Muscle of back (tissue), 13 donors: ENCODE measurements around the gene CLCNKA. TPM values are rescaled to one million over a fixed set of nuclear protein-coding genes. Genes with fewer than 3 reads are reported as not detected.
"Not testable (repeated sequence)": the region's sequence is repeated elsewhere in the genome, so short reads cannot be mapped to it uniquely, and the experiment has no call there.

ENCODE experiments used
- DNase-seq, 3 donors: peaks; one replicate each; pipeline versions ENCODE4 v3.0.0 to v3.0.0-alpha.2; 2013
- long read RNA-seq, 9 donors: transcript quantifications; one replicate each; lab custom pipeline, GENCODE V29; 2026
- polyA plus RNA-seq, 10 donors: library from polyadenylated mRNA; unstranded; fragments of 120-200 nt; gene quantifications; one replicate each; pipeline ENCODE4 v1.2.1, GENCODE V29; 2013; ENCODE audit not compliant: insufficient read length in 10 of 10

The CLCNKA gene
- 1 to 10 TPM in 3 of 10 donors, under 1 TPM in 7; 0.27 to 1.2 (median 0.59) TPM for polyA plus RNA-seq
- long read RNA-seq, donor 1, result 0 reads
- long read RNA-seq, donor 2, result 0 reads
- long read RNA-seq, donor 3, result 0 reads
- long read RNA-seq, donor 4, result 0 reads
- long read RNA-seq, donor 5, result 0 reads
- long read RNA-seq, donor 6, result 0 reads
- long read RNA-seq, donor 7, result 0 reads
- long read RNA-seq, donor 8, result 0 reads
- long read RNA-seq, donor 9, result 0 reads

DNA sequence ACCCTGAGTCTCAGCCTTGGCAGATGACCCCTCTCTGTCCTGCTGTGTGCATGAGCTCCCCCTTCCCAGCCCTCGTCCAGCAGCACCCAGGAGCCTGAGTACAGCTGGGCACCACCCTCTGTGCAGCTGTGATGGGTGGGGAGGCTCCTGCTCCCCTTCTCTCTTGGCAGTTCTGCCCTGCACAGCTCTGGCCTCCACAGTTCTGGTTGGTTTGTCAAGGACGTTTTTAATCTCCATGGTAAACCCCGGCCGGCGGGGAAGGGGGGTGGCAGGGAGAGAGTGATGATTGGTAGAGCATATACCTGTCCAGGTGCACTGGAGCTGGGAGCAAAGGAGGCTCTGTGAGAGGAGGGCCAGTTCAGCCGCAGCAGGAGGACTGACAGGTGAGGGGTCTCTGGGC, at the start of gene CLCNKA:
Gene CLCNKA, plus strand, starts transcription at position 356 of the 400 bp plus-strand sequence. CDS start 584 bp downstream, outside the sequence.
- DNase-seq, result no peak

GRCh38 chr1:15972409-15972808, 49.4 kb upstream of the CLCNKA start:
- DNase-seq, result no peak

DNA sequence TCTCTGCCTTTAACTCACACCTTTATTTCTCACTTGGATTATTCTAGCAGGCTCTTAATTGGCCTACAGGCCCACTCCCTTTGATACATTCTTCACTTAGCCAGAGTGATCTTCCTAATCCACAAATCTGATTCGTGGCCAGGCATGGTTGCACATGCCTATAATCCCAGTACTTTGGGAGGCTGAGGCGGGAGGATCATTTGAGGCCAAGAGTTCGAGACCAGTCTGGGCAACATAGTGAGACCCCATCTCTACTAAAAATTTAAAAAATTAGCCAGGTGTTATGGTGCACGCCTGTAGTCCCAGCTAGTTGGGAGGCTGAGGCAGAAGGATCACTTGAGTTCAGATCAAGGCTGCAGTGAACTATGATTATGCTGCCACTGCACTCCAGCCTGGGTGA, 48.1 kb upstream of the CLCNKA start:
- DNase-seq, result no peak

- no peak for DNase-seq
These were observed 47.0 kb upstream of the CLCNKA start for GRCh38 chr1:15974855-15975254.

DNA sequence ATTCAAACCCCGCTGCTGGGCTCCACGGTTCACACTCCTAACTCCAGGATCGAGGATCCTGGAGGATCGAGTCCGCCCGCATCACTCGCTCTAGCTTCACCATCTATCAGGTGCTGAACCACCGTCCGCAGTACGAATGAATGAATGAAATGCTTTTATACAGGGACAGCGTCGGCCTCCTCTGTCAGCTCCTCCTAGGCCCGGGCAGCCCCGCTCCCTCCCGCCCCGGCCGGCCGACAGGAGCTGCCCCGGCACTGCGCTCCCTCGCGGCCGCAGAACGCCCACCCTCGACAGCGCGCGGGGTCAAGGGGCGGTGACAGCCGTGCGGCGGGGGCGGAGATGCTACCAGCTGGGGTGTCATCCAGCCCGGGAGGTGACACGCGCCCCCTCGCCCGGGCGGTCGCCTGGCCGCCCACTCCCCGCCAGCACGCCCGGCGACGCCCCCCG, 46.5 kb upstream of the CLCNKA start:
- peak in 2 of 3 donors; percentile 61 to 81 for DNase-seq

- peak; percentile 91 to 97 (median 96) for DNase-seq
These were observed 45.8 kb upstream of the CLCNKA start, which contains the start of gene ZBTB17 for GRCh38 chr1:15975805-15976680. Gene ZBTB17, minus strand, starts transcription at chr1:15976101. Its CDS starts 27,606 bp downstream, at chr1:15948495.

DNA sequence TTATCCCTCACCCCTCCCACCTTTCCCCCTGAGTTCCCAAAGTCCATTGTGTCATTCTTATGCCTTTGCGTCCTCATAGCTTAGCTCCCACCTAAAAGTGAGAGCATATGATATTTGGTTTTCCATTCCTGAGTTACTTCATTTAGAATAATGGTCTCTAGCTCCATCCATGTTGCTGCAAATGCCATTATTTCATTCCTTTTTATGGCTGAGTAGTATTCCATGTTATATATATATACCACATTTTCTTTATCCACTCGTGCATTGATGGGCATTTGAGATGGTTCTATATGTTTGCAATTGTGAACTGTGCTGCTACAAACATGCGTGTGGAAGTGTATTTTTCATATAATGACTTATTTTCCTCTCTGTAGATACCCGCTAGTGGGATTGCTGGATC, 43.9 kb upstream of the CLCNKA start:
- DNase-seq, result not testable (repeated sequence)

GRCh38 chr1:15981679-15982078, 40.2 kb upstream of the CLCNKA start:
- DNase-seq, result no peak

DNA sequence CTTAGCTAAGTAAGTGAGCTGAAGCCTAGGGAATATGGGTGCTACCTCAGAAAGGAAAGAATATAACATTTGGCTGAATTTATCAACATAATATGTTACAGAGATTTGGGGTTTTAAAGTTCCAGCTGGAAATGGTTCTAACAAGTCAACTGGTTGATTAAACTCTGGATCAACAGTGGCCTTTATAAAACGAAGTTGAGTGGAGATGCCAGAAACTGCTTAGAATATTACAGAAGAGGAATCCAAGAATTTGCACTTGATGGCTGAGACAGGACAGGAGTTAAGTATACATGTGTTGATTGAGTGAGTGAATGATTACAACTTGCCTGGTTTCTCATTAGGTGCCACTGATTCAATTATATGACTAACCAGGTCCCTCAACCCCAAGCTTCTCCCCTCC, 38.6 kb upstream of the CLCNKA start:
- DNase-seq, result no peak

GRCh38 chr1:15985611-15986297, 36.1 kb upstream of the CLCNKA start:
- DNase-seq, result no peak

DNA sequence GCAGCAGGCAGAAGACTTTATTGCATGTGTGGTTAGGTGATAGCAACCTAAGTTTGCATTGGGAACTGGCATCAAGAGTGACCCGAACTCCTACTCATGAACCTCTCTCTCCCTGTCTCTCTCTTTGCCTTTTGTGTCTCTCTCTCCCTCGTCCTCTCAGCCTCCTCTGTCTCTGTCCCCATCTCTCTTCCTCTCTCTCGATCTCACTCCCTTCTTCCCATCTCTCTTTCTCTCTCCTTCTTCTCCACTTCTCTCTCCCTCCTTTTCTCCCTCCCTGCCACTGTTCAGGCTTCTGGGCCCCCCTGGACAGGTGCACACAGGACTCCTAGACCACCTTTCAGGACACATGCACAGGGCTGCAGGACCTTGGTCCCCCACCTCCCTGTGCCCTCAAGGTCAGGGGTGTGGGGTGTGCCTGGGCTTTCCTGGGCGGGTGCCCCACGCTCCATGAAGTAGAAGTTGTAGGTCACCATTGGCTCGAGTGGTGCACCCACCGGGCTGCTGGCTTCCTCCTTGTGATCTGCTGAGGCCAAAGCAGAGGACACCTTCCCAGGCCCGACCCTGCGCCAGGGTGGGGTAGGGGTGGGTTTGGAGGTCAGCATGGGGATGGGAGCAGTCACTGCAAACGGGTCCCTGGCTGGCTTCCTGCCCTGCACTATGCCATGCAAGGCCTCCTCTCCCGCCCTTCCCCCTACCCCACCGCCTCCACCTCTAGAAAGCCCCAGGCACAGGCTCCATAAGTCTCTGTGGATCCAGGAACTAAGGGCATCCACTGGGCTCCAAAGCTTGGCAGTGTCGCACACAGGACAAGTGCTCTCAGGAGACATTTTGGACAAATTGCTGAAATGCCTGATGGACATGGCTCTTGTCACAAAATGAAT, 32.7 kb upstream of the CLCNKA start:
- DNase-seq, result no peak

GRCh38 chr1:15989776-15990175, 32.1 kb upstream of the CLCNKA start:
- no peak for DNase-seq

- no peak for DNase-seq
These were observed 30.2 kb upstream of the CLCNKA start for GRCh38 chr1:15991427-15992186.

GRCh38 chr1:15992187-15992553, 29.7 kb upstream of the CLCNKA start:
- no peak for DNase-seq

- no peak for DNase-seq
These were observed 29.0 kb upstream of the CLCNKA start for GRCh38 chr1:15992582-15993500.

DNA sequence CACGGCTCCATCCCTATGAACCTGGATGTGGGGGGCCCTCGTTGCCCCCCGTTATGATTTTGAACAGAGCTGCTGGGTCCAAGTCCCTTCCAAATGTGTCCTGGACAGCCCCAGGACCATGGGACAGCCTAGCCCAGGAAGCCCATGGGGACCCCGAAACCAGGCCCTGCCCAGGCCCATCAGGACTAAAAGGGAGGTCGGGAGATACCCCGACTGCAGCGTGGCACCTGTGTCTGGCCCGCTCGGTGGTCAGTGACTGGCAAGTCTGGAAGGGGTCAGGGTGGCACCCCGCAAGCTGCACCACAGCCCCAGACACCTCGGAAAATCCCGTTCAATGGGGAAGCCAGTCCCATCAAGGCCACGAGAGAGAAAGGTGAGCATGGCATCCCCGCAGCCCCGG, 28.2 kb upstream of the CLCNKA start:
- DNase-seq, result no peak

DNA sequence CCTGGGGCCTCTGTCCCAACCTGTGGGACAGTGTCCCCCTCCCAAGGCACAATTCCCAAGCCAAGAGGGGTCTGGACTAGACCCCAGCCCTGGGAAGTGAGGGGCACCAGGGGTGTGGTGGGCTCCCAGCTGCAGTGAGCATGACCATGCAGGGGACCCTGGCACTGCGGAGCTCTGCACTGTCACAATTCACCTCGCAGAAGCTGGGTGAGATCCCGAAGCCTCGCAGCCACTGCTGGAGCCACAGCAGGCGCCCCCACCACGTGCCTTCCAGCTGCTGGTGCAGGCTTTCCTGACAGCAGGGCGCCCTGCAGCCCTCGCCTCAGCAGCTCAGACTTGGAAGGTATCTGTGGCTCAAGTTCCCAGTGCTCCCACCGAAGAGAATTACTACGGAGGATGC, 27.8 kb upstream of the CLCNKA start:
- no peak for DNase-seq

DNA sequence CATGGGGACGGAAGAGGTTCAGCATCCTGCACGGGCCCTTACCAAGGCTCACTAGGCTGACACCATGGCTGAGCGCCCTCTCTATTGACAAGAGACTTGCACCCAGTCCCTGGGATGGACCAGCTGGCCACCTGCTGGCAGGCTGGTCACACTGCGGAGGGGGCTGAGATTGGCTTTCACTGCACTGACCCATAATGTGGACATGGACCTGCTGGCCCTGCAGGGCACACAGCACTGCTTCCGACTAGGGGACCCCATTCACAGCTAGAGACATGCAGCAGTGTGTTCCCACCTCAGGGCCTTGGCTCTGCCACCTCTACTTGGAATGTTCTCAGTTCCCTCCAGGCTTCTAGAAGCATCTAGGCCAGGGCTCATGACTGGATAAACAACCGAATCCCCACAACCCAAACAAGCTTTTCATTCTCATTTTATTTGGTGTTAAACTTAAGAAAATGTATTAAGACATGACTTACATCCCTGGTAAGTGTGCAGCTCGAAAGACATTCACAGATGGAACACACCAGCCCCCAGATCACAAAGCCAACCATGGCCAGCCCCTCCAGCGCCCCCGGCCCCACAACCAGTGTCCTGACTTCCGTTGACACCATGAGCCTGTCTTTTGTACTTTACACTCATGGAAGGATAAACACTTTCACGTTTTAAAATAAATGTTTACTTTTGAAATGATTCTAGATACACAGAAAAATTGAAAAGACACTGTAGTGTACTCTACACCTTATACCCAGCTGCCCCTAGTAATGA, 27.1 kb upstream of the CLCNKA start:
- DNase-seq, result peak in 1 of 3 donors; percentile 61
